ENCODE data around the gene FNDC3B.
A peak's percentile ranks its signal among the peaks of the same experiment; 100 is the strongest.
"Not testable (repeated sequence)": the region's sequence is repeated elsewhere in the genome, so short reads cannot be mapped to it uniquely, and the experiment has no call there.

Gene FNDC3B

GRCh38 chr3:172039436-172040077, at the start of gene FNDC3B:
Gene FNDC3B, plus strand, starts transcription at chr3:172039578. Its CDS starts 72,902 bp downstream, at chr3:172112480.
- DNase-seq = peak; percentile 92

GRCh38 chr3:171990239-171990638, 49.1 kb upstream of the FNDC3B start:
- not testable (repeated sequence) for DNase-seq

- DNase-seq = no peak
Observed at GRCh38 chr3:171991166-171991565, 48.2 kb upstream of the FNDC3B start.

- DNase-seq = no peak
Observed at GRCh38 chr3:171994646-171995428, 44.5 kb upstream of the FNDC3B start.

- DNase-seq = no peak
Observed at GRCh38 chr3:171995486-171995885, 43.9 kb upstream of the FNDC3B start.

- DNase-seq = no peak
Observed at GRCh38 chr3:171996178-171996817, 43.1 kb upstream of the FNDC3B start.

- DNase-seq = not testable (repeated sequence)
Observed at GRCh38 chr3:171998731-171999130, 40.6 kb upstream of the FNDC3B start.

GRCh38 chr3:172001616-172002015, 37.8 kb upstream of the FNDC3B start:
- not testable (repeated sequence) for DNase-seq

GRCh38 chr3:172002512-172003078, 36.8 kb upstream of the FNDC3B start:
- no peak for DNase-seq

GRCh38 chr3:172003146-172003545, 36.2 kb upstream of the FNDC3B start:
- no peak for DNase-seq

GRCh38 chr3:172007065-172007370, 32.4 kb upstream of the FNDC3B start:
- DNase-seq = no peak

- no peak for DNase-seq
Observed at GRCh38 chr3:172009803-172010202, 29.6 kb upstream of the FNDC3B start.

- no peak for DNase-seq
Observed at GRCh38 chr3:172012775-172013174, 26.6 kb upstream of the FNDC3B start.

GRCh38 chr3:172014145-172014544, 25.2 kb upstream of the FNDC3B start:
- DNase-seq = no peak

GRCh38 chr3:172018364-172018763, 21.0 kb upstream of the FNDC3B start:
- no peak for DNase-seq

GRCh38 chr3:172020763-172021162, 18.6 kb upstream of the FNDC3B start:
- no peak for DNase-seq

GRCh38 chr3:172021164-172021563, 18.2 kb upstream of the FNDC3B start:
- no peak for DNase-seq

- DNase-seq = no peak
Observed at GRCh38 chr3:172021859-172022258, 17.5 kb upstream of the FNDC3B start.

GRCh38 chr3:172023915-172024314, 15.5 kb upstream of the FNDC3B start:
- no peak for DNase-seq

GRCh38 chr3:172024679-172025078, 14.7 kb upstream of the FNDC3B start:
- no peak for DNase-seq

- DNase-seq = no peak
Observed at GRCh38 chr3:172029425-172030098, 9.8 kb upstream of the FNDC3B start.

GRCh38 chr3:172030181-172030580, 9.2 kb upstream of the FNDC3B start:
- no peak for DNase-seq

GRCh38 chr3:172031996-172032395, 7.4 kb upstream of the FNDC3B start:
- no peak for DNase-seq
